Stimulated activated CD8-positive, alpha-beta memory T cell treated with anti-CD3 and anti-CD28 coated beads, Interleukin-12 subunit alpha, Interleukin-12 subunit beta, amount 100 ng/mL, for 24 hours (primary cell): Measurements from ENCODE around the gene HAAO.
A peak's percentile ranks its signal among the peaks of the same experiment; 100 is the strongest.
"Not testable (repeated sequence)": the region's sequence is repeated elsewhere in the genome, so short reads cannot be mapped to it uniquely, and the experiment has no call there.

Source experiments
- DNase-seq: peaks from one replicate; pipeline ENCODE4 v3.0.0-alpha.2; 2020; ENCODE audit errors: extremely low read depth

Gene HAAO

DNA sequence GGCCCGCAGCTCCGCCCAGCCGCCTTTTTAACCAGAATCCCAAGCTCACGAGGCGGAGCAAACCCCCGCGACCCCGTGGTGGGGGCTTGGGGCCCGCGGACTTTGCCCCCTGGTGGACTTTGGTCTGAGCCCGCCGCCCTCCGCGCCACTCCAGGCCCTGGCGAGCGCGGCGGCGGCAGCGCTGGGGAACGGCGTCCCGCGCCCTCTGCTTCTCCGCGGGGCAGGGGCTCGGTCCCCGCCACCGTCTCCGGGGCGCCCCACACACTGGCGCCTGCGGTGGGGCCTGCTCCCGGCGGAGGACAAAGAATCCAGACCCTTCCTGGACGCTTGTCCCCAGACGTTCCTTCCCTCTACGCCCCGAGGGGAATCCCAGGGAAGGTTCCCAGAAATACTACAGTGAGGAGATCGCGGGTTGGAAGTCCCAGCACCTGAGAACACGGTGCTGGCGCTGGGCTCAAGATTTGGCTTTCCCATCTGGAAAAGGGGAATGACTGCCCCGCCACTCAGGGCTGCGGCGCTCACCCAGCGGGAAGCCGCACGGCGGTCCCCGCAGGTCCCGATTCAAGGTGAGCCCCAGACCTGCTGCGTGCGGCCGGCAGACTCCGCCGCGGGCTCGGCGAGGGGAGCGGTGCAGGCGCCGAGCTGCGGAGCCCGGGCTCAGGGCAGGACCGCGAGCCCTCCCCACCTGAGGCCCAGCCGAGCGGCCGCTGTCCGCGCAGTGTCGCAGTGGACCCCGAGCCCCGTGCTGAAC, at the start of gene HAAO:
Gene HAAO (minus strand): TSS at position 1 of the 751 bp plus-strand sequence. CDS start 47 bp downstream, outside the sequence.
- DNase-seq, result no peak

DNA sequence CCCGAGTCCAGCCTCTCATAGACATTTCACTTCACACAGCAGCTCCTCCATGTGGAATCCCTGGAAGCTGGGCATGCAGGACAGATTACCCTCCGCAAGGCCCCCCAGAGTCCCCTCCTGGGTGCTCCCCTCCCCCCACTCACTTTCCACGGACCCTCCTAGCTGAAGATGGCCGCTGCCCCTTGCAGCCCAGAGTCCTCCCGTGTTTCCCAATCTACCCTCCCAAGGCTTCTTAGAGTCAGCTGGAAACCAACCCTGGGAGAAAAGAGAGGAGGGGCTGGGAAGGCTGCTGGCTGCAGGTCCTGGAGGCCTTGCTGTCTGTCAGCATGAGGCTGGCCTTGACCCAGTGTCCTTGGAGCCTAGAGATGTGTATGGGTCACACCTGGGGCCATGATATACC, 49.0 kb upstream of the HAAO start:
- DNase-seq, result no peak

DNA sequence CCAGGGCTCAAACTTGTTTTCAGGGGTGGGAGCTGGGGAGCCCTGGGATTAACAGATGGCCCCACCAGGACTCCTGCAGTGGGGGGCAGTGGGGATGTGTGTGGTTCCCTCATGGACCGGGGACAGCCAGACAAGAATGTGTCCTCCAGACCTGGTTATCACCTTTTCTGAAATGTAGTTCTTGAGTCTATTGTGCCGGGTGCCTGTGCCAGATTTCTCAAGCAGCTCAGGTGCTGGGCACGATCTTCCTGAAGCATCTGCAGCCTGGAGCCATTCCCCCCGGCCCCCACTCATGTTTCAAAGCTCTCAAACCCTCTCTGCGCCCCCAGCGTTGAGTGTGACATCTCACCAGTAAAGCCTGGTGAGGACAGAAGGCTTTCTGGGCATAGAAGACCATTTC, 48.4 kb upstream of the HAAO start:
- DNase-seq, result no peak

DNA sequence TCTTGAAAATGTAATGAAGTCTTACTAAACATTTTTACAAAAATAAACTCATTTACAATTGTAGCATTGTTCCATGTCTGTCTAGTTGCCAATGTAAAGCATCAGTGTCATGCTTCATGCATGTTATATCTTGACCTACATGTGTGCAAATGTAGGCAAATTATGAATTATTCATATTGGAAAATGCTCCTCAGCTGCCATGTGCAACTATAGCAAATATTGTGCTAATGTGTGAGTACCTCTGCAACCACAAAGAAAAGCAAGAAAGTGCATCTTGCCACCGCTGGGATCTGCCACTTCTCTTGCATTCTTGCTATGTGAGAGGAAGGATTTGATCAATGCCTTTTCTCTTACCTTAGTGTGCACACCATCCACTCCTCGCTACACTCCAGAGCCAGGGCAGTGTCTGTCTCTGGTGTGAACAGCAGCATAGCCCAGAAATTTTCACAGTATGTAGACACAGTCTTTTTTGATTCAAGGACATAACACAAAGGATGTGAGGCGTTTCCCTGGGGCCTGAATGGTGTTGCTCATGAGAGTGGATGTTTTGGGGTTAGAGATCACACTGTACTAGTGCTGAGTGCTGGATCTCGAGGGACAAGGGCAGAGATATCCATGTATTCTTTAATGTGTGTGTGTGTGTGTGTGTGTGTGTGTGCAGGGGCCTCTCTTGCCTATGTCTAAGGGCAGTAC, 47.6 kb upstream of the HAAO start:
- DNase-seq, result no peak

DNA sequence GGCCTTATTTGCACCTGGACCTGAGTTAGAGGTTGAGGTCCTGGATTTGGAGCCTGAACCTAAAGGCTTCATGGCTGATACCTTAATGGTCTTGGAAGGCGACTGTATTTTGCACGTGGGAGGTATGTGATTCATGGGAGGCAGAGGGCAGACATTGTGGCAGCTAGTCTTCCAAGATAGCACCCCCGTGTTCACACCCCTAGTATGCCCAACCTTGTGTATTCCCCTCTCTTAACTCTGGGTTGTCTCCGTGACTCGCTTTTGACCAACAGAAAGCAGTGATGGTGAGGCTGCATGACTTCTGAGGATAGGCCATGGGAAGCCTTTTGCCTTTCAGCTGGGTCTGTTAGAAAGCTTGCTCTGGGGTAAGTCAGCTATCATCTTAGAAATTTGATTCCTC, 45.8 kb upstream of the HAAO start:
- no peak for DNase-seq

DNA sequence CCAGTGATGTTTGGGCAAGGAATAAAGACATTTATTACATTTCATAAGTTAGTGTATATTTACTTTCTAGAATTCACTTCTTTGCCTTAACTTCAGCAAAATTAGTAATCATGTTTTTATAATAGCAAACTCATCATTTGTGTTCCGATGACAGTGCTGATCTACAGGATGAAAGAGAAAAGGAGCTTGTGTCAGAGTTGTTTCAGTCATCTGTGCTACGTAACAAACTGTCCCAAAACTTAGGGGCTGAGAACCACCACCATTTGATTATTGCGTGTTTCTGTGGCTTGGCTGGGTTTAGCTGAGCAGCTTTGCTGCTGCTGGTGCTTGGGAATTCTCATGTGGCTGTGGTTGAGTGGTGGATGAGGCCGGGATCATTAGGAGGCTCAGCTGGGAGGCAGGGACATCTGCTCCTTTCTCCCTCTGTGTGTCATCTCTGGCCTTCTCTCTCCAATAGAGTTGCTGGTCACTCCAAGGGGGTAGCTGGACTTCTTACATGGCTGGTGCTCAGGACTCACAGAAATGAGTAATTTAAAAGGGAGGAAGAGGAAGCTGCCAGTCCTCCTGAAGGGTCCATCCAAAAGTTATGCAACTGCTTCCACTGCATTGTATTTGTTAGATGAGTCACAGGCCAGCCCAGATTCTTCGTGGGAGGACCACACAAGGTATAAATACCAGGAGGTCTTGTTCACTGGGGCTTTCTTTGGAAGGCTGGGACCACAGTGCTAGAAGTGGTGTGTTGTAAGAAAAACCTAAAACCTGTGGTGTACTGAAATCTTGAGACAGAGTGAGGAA, 43.4 kb upstream of the HAAO start:
- DNase-seq, result no peak

DNA sequence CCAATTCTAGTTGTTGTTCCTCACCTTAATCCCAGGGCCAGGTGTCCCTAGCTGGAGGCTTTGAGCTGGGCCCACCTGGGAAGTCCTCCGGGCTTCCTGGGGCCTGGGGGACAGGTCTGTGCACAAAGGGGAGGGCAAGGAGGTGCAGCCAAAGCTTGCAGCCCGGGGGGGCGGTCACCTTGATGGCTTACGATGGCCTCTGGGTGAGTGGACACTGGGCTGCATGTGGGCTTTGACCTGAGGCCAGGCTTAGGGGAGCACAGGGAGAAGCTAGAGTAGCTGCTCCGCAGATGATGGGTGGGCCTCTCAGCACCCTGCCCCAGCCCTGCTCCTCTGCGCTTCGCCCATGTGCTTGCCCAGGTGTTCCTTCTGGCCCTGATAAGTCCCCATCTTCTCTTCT, 41.8 kb upstream of the HAAO start:
- no peak for DNase-seq

DNA sequence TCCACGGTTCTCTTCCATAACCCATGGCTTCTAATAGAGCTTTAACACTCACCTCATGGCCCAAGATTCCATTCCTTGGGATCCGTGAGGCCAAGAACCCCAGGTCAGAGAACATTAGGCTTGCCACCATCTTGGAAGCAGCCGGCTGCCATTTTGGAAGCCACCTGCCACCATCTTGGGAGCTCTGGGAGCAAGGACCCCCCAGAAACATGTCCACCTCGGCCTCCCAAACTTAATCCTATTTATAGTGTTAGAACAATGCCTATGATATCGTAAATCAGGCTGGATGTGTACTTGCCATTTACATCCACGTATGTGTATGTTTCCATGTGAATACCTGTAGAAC, 39.9 kb upstream of the HAAO start:
- DNase-seq, result no peak

DNA sequence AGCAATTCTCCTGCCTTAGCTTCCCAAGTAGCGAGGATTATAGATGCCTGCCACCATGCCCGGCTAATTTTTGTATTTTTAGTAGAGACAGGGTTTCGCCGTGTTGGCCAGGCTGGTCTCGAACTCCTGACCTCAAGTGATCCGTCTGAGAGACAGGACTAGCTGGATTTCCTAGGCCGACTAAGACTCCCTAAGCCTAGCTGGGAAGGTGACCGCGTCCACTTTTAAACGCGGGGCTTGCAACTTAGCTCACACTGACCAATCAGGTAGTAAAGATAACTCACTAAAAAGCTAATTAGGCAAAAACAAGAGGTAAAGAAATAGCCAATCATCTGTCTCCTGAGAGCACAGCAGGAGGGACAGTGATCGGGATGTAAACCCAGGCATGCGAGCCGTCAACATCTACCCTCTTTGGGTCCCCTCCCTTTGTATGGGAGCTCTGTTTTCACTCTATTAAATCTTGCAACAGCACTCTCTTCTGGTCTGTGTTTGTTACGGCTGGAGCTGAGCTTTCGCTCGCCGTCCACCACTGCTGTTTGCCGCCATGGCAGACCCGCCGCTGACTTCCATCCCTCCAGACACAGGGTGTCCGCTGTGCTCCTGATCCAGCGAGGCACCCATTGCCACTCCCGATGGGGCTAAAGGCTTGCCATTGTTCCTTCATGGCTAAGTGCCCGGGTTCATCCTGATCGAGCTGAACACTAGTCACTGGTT, 39.3 kb upstream of the HAAO start:
- DNase-seq, result not testable (repeated sequence)

DNA sequence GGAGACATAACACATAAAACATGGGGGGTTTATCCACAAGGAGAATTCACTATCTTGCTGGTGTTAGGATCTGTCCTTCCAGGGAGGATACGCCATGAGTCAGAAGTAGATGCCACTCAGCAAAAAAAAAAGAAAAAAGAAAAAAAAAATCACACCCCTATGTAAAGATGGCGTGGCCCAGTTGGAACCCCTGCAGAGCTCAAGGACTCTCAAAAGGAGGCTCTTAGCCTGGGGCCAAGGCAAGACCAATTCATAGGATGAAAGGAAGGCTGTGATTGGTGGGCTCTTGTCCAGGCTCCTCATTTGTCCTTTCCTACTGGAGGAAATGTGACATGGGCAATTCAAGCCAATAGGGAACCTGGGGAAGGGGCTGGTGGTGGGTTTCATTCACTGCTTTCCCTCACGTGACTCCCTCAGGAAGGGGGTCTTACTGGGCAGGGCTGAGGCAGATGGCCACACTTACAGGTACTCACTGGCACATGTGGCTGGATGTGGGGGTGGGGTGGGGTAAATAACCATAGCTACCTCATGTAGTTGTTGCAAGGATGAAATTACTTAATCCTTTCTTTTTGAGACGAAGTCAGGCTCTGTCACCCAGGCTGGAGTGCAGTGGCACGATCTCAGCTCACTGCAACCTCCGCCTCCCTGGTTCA, 38.7 kb upstream of the HAAO start:
- no peak for DNase-seq

DNA sequence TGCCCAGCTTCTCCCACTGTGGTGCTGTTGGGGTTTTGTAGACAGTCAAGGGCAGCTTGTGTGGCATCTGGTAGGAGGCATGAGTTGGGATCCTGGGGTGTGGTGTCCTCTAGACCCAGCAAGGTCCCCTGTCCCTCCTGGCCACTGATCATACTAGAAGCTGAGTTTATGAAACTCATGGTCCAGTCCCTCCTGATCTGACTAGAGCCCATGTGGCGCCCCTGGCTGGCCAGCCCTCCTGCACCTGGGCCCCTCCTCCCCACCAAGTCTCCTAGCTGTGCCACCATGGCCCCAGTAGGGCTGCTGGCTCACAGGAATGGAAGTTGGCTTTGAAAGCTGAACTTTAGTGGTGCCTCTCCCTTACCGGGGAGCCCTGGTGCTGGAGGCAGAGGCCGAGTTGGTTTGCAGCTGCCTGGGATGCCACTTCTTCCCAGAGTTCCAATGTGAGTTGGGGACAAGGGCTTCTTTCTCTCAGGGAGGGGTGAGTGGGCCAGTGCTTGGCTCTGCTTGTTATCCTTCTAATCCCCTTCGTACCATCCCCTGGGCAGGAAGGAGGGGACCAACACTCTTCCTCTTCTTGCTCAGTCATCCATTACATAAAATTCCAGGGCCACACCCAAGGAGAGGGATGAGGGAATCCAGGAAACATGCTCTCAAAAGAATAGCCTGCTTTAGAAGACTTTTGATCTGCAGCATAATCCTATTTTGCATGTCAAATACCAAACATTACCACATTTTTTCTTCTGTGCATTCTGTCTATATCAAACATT, 37.5 kb upstream of the HAAO start:
- no peak for DNase-seq

DNA sequence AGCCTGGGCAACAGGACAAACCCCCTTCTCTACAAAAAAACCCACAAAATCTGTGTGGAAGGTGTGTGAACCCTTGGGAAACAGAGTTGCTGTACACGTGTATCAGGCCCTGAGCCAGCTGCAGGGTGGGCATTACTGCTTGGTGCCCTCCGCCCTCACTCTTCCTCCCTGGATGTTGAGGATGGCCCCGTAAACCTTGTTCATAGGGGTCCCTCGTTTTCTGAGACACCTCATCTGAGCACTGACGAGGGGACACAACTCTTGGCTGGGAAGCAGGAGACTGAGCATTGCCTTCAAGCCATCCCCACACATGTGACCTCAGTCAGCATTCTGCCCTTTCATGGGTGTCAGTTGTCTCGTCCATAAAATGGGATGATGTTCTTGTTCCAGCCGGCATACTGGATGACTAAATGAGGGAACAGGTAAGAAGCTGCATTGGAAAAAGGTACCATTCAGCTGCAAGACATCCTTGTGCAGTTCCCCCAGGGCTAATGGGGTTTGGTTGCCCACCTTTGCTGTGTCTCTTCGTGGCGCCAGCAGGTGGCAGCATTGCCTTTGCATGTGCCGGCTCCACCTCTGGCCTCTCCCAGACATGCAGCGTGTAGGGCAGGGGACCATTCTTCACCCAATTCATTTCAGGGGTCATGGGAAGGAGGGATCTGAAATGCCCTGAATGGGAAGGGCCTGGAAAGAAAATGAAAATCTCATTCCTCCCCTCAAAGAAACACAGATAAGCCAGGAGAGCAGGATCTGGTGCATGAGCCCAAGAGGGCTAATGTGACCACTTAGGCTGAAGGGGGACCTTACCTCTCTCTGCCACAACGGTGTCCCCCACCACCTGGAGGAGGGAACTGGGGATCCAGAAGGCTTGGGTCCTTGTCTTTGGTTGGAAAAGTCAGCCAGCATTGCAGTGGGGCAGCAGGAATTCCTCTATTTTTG, 36.4 kb upstream of the HAAO start:
- DNase-seq, result peak; percentile 23

DNA sequence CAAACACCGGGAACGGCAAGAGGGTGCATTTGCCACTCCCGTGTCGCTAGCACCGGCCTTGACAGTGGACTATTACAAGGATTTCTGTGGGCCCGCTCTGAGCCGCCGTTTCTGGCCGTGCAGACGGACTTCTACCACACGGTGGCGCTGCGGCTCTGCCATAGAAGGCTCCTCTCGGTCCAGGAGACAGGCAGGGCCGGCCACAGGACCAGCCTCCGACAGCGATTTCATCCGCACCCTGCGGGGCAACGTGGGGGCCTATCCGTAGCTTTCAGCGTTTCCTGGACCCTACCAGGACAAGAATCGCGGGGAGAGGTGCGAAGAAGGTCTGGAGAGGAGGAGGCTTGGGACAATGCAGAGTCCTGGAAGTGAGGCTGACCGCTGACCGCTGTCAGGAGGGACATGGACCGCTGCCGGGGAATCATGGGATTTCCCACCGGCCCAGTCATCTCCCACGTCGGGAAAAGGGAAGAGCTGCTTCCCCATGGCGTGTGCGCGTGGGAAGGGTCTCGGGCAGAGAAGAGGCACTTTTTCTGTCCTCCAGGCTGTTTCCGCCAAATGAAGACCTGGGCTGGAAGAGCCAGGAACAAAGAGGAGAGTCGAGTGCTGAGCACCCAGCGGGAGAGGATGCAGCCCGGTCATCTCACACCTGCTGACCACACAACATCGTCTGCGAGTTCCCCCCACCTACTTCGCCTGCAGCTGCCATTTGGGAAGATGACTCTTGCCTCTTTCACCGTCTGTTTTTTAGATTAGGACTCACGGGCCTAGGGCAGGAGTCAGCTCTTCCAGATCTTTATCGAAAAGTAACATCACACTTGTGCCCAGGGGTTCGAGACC, 35.5 kb upstream of the HAAO start:
- DNase-seq, result peak; percentile 58

DNA sequence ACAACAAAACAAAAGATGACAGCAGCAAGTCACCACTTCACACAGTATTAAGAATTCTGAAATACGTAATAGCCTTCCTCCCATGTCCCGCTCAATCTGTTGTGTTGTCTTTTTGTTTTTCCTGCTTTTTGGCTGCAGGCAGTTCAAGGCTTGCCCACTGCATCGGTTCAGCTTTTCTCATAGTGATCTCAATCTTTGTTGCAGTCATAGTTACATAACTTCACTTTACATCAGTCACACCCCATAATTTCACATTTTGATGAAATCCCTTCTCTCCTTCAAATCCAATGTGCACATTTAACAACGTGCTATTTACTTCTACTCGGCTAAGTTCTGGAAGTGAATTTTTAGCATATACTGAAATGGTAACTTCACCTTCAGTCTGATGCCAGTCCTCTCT, 33.8 kb upstream of the HAAO start:
- DNase-seq, result no peak

DNA sequence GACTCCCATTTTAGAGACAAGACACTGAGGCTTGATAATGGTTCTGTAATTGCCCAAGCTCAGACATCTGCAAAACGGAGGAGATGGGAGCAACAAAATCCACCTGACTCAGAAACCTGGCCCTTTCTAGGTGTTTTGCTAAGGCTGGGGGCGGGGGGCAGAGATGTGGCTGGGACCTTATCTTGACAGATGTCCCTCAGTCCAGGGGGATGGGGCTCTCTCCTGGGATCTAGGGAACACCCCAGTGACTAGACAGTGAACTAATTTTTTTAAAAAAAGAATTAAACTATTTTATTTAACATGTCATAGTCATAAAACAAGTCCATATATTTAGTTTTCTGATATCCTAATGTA, 32.0 kb upstream of the HAAO start:
- no peak for DNase-seq

DNA sequence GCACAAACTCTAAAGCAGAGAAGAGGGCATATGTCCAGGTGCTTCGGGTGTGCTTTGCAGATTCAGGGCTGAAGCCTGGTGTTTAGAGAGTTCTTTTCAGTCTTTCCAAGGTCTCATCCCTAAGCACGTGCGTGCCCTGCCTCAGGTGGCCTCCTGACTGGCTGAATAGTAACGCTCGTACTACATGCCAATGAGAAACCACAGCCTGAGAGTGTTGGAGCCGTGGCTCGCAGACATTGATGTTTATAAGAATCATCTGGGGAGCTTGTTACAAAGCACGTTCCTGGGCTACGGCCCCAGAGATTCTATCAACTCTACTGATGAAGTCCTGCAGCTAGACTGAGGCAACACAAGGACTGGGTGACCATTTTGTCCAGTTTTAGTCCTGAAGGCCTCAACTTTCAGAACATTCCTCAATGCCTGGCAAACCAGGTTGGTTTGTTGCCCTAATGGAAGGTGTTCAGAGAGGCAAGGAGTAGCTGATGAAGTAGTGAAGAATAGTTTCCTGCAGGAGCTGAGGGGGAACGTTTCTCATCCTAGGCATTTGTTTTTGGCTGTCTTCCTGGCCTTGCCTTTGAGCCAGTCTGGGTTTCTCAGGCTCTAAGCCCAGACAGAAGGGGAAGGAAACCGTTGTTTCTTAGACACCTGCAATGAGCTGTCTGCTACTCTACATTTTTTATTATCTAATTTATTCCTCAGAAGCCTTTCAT, 31.5 kb upstream of the HAAO start:
- DNase-seq, result no peak

DNA sequence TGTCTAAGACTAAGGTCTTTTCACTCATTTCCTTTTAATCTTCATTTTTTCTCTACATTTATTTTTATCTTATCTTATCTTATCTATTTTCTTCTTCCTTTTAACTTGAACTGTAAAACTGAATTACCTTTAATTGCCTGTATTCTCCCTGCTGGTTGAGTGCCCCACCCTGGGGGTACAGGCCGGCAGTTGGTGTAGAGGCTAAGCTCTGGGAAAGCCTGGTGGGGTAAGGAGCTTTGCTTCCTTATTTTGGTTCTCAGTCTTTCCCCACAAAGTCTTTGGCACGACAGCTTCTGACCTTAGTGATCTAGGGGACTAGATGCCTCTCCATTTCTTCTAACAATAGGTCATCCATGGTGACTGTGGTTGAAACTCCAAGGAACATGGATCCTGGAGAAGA, 26.8 kb upstream of the HAAO start:
- DNase-seq, result no peak

DNA sequence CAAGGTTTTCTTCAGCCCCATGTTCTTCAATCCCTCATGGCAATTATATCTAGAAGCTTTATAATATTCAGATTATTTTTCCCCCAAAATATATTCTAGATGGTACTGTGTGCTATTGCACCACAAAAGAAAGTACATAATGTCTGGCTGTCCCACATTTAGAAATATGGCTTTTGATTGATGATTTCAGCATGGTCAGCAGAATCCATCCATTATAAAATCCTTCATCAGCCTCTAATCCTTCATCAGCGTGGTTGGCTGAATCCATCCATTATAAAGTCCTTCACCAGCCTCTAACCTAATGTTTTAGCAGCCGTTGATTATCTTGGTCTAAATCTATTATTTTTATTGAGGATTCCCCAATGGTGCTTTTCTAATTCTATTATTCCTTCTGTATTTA, 23.3 kb upstream of the HAAO start:
- DNase-seq, result no peak
